HL-60 (cell line): ENCODE measurements around the gene MEX3A.

Experiments
- DNase-seq, 2 experiments: peaks; one replicate each; pipeline ENCODE4 v3.0.0-alpha.2; 2010 to 2020; ENCODE audit warnings: low read depth in 1 of 2, low spot score in 1 of 2
- H3K27ac ChIP-seq: fragments of 250-450 bp; sonication (Bioruptor Pico); replicated peaks from 2 replicates; pipeline ENCODE4 v1.5.1; 2020; ENCODE audit warnings: mild to moderate bottlenecking, moderate library complexity
- H3K27me3 ChIP-seq: fragments of 250-450 bp; sonication (Bioruptor Pico); 2 replicates; pipeline ENCODE4 v1.5.1; 2021; ENCODE audit warnings: mild to moderate bottlenecking, moderate library complexity; ENCODE audit not compliant: insufficient read depth, poor library complexity, severe bottlenecking
- H3K4me3 ChIP-seq: replicated peaks from 2 replicates; pipeline ENCODE4 v1.5.1; 2011; ENCODE audit warnings: mild to moderate bottlenecking, control low read depth, low read length; ENCODE audit not compliant: insufficient read depth
- CTCF ChIP-seq: IDR thresholded peaks from one replicate; pipeline ENCODE4 v1.5.1; 2011; ENCODE audit warnings: low read length, control low read depth, inconsistent platforms; ENCODE audit not compliant: insufficient read depth
- GABPA ChIP-seq: IDR thresholded peaks from 2 replicates; pipeline ENCODE4 v1.6.1; 2012; ENCODE audit warnings: low read depth
- POLR2AphosphoS5 ChIP-seq: IDR thresholded peaks from 2 replicates; pipeline ENCODE4 v1.6.1; 2012; ENCODE audit warnings: low read depth
- REST ChIP-seq: IDR thresholded peaks from 2 replicates; pipeline ENCODE4 v1.6.1; 2012; ENCODE audit warnings: low read depth; ENCODE audit not compliant: insufficient replicate concordance
- SPI1 ChIP-seq: IDR thresholded peaks from 2 replicates; pipeline ENCODE4 v1.6.1; 2012; ENCODE audit warnings: low read depth, mild to moderate bottlenecking, borderline replicate concordance

Gene MEX3A

GRCh38 chr1:156115514-156116374 is 33.5 kb upstream of the MEX3A start:
- Histone ChIP-seq H3K4me3 (peak overlapping the region; percentile 66), H3K27me3 (no peaks in the 10 kb centered on the region), H3K27ac (peak overlapping the region; percentile 63)
- TF ChIP-seq GABPA (no peak), POLR2AphosphoS5 (no peak), CTCF (no peak), REST (no peak), SPI1 (no peak)
- DNase-seq, result no peak

GRCh38 chr1:156114919-156115513 is 32.8 kb upstream of the MEX3A start:
- no peak for DNase-seq
- TF ChIP-seq SPI1, result no peak
- 0 out of 2 replicates have a peak, but pooled peaks have one; percentile 33 for TF ChIP-seq POLR2AphosphoS5
- no peak for TF ChIP-seq REST
- TF ChIP-seq CTCF, result no peak
- H3K4me3 ChIP-seq, result peak overlapping the region; percentile 66
- H3K27me3 ChIP-seq, result no peaks in the 10 kb centered on the region
- peak overlapping the region; percentile 63 for H3K27ac ChIP-seq

- H3K27ac ChIP-seq, result peak within 1 kb of the TSS; percentile 63
- no peaks in the 10 kb centered on the region for H3K27me3 ChIP-seq
- H3K4me3 ChIP-seq, result peak within 1 kb of the TSS; percentile 66
- DNase-seq, result peak; percentile 79 to 94
- TF ChIP-seq REST (no peak), POLR2AphosphoS5 (peak; percentile 62; the same call in 1 of the 2 replicates)
Measured at GRCh38 chr1:156114101-156114918, 32.0 kb upstream of the MEX3A start, which contains the start of gene LMNA. TSS of gene LMNA (plus strand) at chr1:156114711. CDS start at chr1:156114919, 208 bp downstream.
